H1 (cell line): ENCODE measurements around the gene JTB. TPM values are rescaled to one million over a fixed set of nuclear protein-coding genes. Genes with fewer than 3 reads are reported as not detected.
"Not testable (repeated sequence)": the region's sequence is repeated elsewhere in the genome, so short reads cannot be mapped to it uniquely, and the experiment has no call there.

Experiments used
- CTCF ChIA-PET: fragments of 300-600 bp; sonication (Branson Sonifier 250); formaldehyde crosslinking; loops from one replicate; lab custom pipeline; 2021; ENCODE audit not compliant: partially characterized antibody; lab: Charles Lee
- POLR2A ChIA-PET: fragments of 300-600 bp; sonication (Branson Sonifier 250); formaldehyde crosslinking; loops from one replicate; lab custom pipeline; 2021; ENCODE audit warnings: inconsistent platforms; ENCODE audit not compliant: partially characterized antibody; lab: Charles Lee
- DNase-seq, 2 experiments: peaks; one replicate each; pipeline versions ENCODE4 v3.0.0 to v3.0.0-alpha.2; 2010 to 2022; ENCODE audit warnings: low spot score in 2 of 2, low read depth in 1 of 2, mixed read lengths in 1 of 2
- FAIRE-seq: peaks from 2 replicates; lab custom pipeline; 2011; peaks lifted over from hg19 to GRCh38; lab: Jason Lieb, UNC
- H2AFZ ChIP-seq: 2 replicates; pipeline ENCODE4 v1.8.1; 2012; ENCODE audit warnings: low read length, inconsistent platforms
- H2AK5ac ChIP-seq: 2 replicates; pipeline ENCODE4 v1.6.1; 2013; ENCODE audit warnings: low read depth, low read length
- H2BK120ac ChIP-seq: replicated peaks from 2 replicates; pipeline ENCODE3; 2013; ENCODE audit warnings: low read depth, low read length, inconsistent platforms
- H2BK12ac ChIP-seq: 2 replicates; pipeline ENCODE4 v1.6.1; 2013; ENCODE audit warnings: low read depth, low read length
- H2BK15ac ChIP-seq: 2 replicates; pipeline ENCODE4 v1.6.1; 2013; ENCODE audit warnings: low read length
- H2BK20ac ChIP-seq: 2 replicates; pipeline ENCODE4 v1.6.1; 2013; ENCODE audit warnings: low read length
- H2BK5ac ChIP-seq: 2 replicates; pipeline ENCODE4 v1.6.1; 2013; ENCODE audit warnings: low read depth, low read length
- H3K14ac ChIP-seq: 2 replicates; pipeline ENCODE4 v1.6.1; 2013; ENCODE audit warnings: inconsistent platforms; ENCODE audit not compliant: insufficient read length
- H3K18ac ChIP-seq: 2 replicates; pipeline ENCODE4 v1.6.1; 2013; ENCODE audit warnings: low read length; ENCODE audit errors: extremely low read depth
- H3K23ac ChIP-seq: 2 replicates; pipeline ENCODE4 v1.6.1; 2013; ENCODE audit warnings: inconsistent platforms; ENCODE audit not compliant: insufficient read length
- H3K23me2 ChIP-seq: 2 replicates; pipeline ENCODE4 v1.6.1; 2013; ENCODE audit warnings: low read depth, low read length
- H3K27ac ChIP-seq: 2 replicates; pipeline ENCODE4 v1.6.1; 2011; ENCODE audit warnings: low read depth, low read length, inconsistent platforms
- H3K27me3 ChIP-seq, 4 experiments: replicated peaks in 1 of 4; 1 replicate in 1 of 4; 2 replicates in 3 of 4; pipeline versions ENCODE4 v1.6.1 to v1.8.1; 2011 to 2013; ENCODE audit warnings: low read length in 3 of 4, mild to moderate bottlenecking in 3 of 4, inconsistent platforms in 2 of 4, mixed read lengths in 2 of 4, moderate library complexity in 1 of 4; ENCODE audit not compliant: control insufficient read depth in 3 of 4, insufficient read depth in 3 of 4; ENCODE audit errors: extremely low read depth in 1 of 4
- H3K36me3 ChIP-seq, 4 experiments: 2 replicates each; pipeline versions ENCODE4 v1.6.1 to v1.8.1; 2011 to 2013; ENCODE audit warnings: mild to moderate bottlenecking in 4 of 4, low read length in 3 of 4, moderate library complexity in 2 of 4, control low read depth in 1 of 4, inconsistent platforms in 1 of 4; ENCODE audit not compliant: insufficient read depth in 4 of 4, control insufficient read depth in 2 of 4
- H3K4ac ChIP-seq: replicated peaks from 2 replicates; pipeline ENCODE3; 2013; ENCODE audit warnings: low read length, low read depth, mixed read lengths, inconsistent platforms; ENCODE audit not compliant: insufficient read length
- H3K4me1 ChIP-seq, 4 experiments: replicated peaks in 1 of 4; 1 replicate in 1 of 4; 2 replicates in 3 of 4; pipeline versions ENCODE4 v1.6.1 to v1.8.1; 2011 to 2013; ENCODE audit warnings: low read length in 3 of 4, inconsistent platforms in 2 of 4, mixed read lengths in 1 of 4; ENCODE audit not compliant: insufficient read depth in 4 of 4, control insufficient read depth in 3 of 4
- H3K4me2 ChIP-seq, 2 experiments: 2 replicates each; pipeline versions ENCODE4 v1.6.1 to v1.8.1; 2011 to 2013; ENCODE audit warnings: low read depth in 2 of 2, low read length in 2 of 2, control low read depth in 1 of 2, inconsistent platforms in 1 of 2, mild to moderate bottlenecking in 1 of 2; ENCODE audit not compliant: insufficient read depth in 1 of 2
- H3K4me3 ChIP-seq, 4 experiments: fragments of 200-600, 300-600 bp in 1 of 4; sonication (generic), shearing (Covaris generic), sonication (Bioruptor Twin) in 1 of 4; 2 replicates each; pipeline versions ENCODE4 v1.5.1 to v1.8.1; 2011 to 2016; ENCODE audit warnings: low read length in 4 of 4, low read depth in 3 of 4, control low read depth in 2 of 4, inconsistent platforms in 2 of 4, mild to moderate bottlenecking in 2 of 4, mixed read lengths in 1 of 4, moderate library complexity in 1 of 4; ENCODE audit not compliant: insufficient read depth in 2 of 4; ENCODE audit errors: extremely low read depth in 1 of 4
- H3K56ac ChIP-seq: replicated peaks from 2 replicates; pipeline ENCODE3; 2013; ENCODE audit warnings: low read depth, mild to moderate bottlenecking, mixed read lengths, low read length, inconsistent platforms; ENCODE audit not compliant: insufficient read length
- H3K79me1 ChIP-seq: 2 replicates; pipeline ENCODE4 v1.6.1; 2013; ENCODE audit warnings: low read depth, low read length, control low read depth
- H3K79me2 ChIP-seq, 2 experiments: 2 replicates each; pipeline versions ENCODE4 v1.6.1 to v1.8.1; 2012 to 2013; ENCODE audit warnings: low read length in 2 of 2, mild to moderate bottlenecking in 2 of 2, inconsistent platforms in 1 of 2; ENCODE audit not compliant: insufficient read depth in 2 of 2, control insufficient read depth in 1 of 2
- H3K9ac ChIP-seq, 4 experiments: replicated peaks in 1 of 4; 1 replicate in 1 of 4; 2 replicates in 3 of 4; pipeline versions ENCODE4 v1.6.1 to v1.8.1; 2011 to 2013; ENCODE audit warnings: low read depth in 3 of 4, low read length in 3 of 4, control low read depth in 2 of 4, mild to moderate bottlenecking in 2 of 4, moderate library complexity in 2 of 4, inconsistent platforms in 1 of 4; ENCODE audit errors: extremely low read depth in 1 of 4
- H3K9me3 ChIP-seq, 2 experiments: 2 replicates each; pipeline versions ENCODE4 v1.6.1 to v1.8.1; 2012 to 2013; ENCODE audit warnings: mild to moderate bottlenecking in 2 of 2, moderate library complexity in 2 of 2, control low read depth in 1 of 2, inconsistent platforms in 1 of 2, low read depth in 1 of 2, low read length in 1 of 2, mixed read lengths in 1 of 2; ENCODE audit not compliant: insufficient read depth in 2 of 2
- H4K20me1 ChIP-seq, 2 experiments: replicated peaks in 1 of 2; 2 replicates each; pipeline versions ENCODE3 to v1.8.1; 2011 to 2013; ENCODE audit warnings: inconsistent platforms in 2 of 2, low read length in 2 of 2, mild to moderate bottlenecking in 1 of 2; ENCODE audit not compliant: insufficient read depth in 2 of 2, control insufficient read depth in 1 of 2
- H4K5ac ChIP-seq: 2 replicates; pipeline ENCODE4 v1.6.1; 2013; ENCODE audit warnings: low read length, low read depth, mixed read lengths, inconsistent platforms; ENCODE audit not compliant: insufficient read length
- H4K8ac ChIP-seq: 2 replicates; pipeline ENCODE4 v1.8.0; 2013; ENCODE audit warnings: mild to moderate bottlenecking, moderate library complexity, low read length, inconsistent platforms; ENCODE audit not compliant: insufficient read depth; ENCODE audit errors: extremely low read depth
- H4K91ac ChIP-seq: replicated peaks from 2 replicates; pipeline ENCODE3; 2013; ENCODE audit warnings: low read length, mixed read lengths, inconsistent platforms; ENCODE audit not compliant: insufficient read length
- BACH1 ChIP-seq: IDR thresholded peaks from 2 replicates; pipeline ENCODE4 v1.6.1; 2012; ENCODE audit warnings: low read length, improper control_type of control experiment
- EGR1 ChIP-seq: IDR thresholded peaks from 2 replicates; pipeline ENCODE4 v1.6.1; 2011; ENCODE audit warnings: low read depth, low read length, borderline replicate concordance
- EZH2 ChIP-seq: fragments of 200-600 bp; sonication (generic); IDR thresholded peaks from 2 replicates; pipeline ENCODE4 v1.7.1; 2012; ENCODE audit warnings: low read depth, mild to moderate bottlenecking, moderate library complexity, low read length, inconsistent platforms; ENCODE audit not compliant: severe bottlenecking
- KDM4A ChIP-seq: IDR thresholded peaks from one replicate; pipeline ENCODE4 v1.7.1; 2012; ENCODE audit warnings: low read depth, mild to moderate bottlenecking, moderate library complexity, low read length, inconsistent platforms; ENCODE audit not compliant: severe bottlenecking
- POLR2A ChIP-seq, 2 experiments: IDR thresholded peaks; 1 replicate in 1 of 2; 2 replicates in 1 of 2; pipeline ENCODE4 v1.6.1; 2011; ENCODE audit warnings: low read depth in 2 of 2, low read length in 2 of 2, mild to moderate bottlenecking in 2 of 2; ENCODE audit errors: control extremely low read depth in 1 of 2
- RNF2 ChIP-seq: fragments of 200-900, 300-1000 bp; sonication (generic); IDR thresholded peaks from 2 replicates; pipeline ENCODE4 v1.7.1; 2016; ENCODE audit warnings: borderline replicate concordance, low read depth, mild to moderate bottlenecking, antibody characterized with exemption, low read length; ENCODE audit not compliant: poor library complexity, severe bottlenecking; ENCODE audit errors: missing control alignments
- SAP30 ChIP-seq: fragments of 300-600 bp; sonication (generic); IDR thresholded peaks from 2 replicates; pipeline ENCODE4 v1.7.1; 2012; ENCODE audit warnings: low read length, moderate library complexity, mild to moderate bottlenecking, inconsistent platforms; ENCODE audit not compliant: insufficient read depth, insufficient replicate concordance
- SP1 ChIP-seq: IDR thresholded peaks from 2 replicates; pipeline ENCODE4 v1.6.1; 2011; ENCODE audit warnings: low read depth, low read length
- WGBS, 2 experiments: shearing (Covaris generic) in 1 of 2; methylation state at CpG; one replicate each; pipeline versions ENCODE4 v1.1.6 to v1.1.7; 2013 to 2015; ENCODE audit warnings: low lambda C conversion rate in 2 of 2, mixed read lengths in 2 of 2, inconsistent platforms in 1 of 2, low coverage in 1 of 2, missing lambda C conversion rate in 1 of 2; ENCODE audit not compliant: insufficient replicate concordance in 2 of 2, insufficient coverage in 1 of 2, insufficient read length in 1 of 2; ENCODE audit errors: extremely low coverage in 1 of 2, missing lambda C conversion rate in 1 of 2; 5-methylcytosine and 5-hydroxymethylcytosine counted together
- polyA plus RNA-seq, 7 experiments: library from polyadenylated mRNA; depleted of rRNA in 3 of 7; stranded (reverse) in 5 of 7; unstranded in 2 of 7; fragments of >200 nt in 5 of 7; fragments of 200-250 nt in 2 of 7; gene quantifications; 1 replicate in 5 of 7; 2 replicates in 1 of 7; 4 replicates in 1 of 7; pipeline versions ENCODE4 v1.2.1 to v1.2.3, GENCODE V29; 2011 to 2013; ENCODE audit warnings: missing spikeins in 2 of 7, mixed read lengths in 2 of 7
- total RNA-seq: library from RNA; stranded (reverse); fragmentation: NEBNext Ultra II Directional; extraction: Animal tissue kit (Norgen Biotek cat#: 25700); gene quantifications from 2 replicates; pipeline ENCODE4 v1.2.1, GENCODE V29; 2021

JTB gene
- total and polyA plus RNA-seq, 2 of the 8 experiments (the other 6 are each of a cell fraction or from before 2014, with no cell fraction given) = 91.1 to 122 TPM

DNA sequence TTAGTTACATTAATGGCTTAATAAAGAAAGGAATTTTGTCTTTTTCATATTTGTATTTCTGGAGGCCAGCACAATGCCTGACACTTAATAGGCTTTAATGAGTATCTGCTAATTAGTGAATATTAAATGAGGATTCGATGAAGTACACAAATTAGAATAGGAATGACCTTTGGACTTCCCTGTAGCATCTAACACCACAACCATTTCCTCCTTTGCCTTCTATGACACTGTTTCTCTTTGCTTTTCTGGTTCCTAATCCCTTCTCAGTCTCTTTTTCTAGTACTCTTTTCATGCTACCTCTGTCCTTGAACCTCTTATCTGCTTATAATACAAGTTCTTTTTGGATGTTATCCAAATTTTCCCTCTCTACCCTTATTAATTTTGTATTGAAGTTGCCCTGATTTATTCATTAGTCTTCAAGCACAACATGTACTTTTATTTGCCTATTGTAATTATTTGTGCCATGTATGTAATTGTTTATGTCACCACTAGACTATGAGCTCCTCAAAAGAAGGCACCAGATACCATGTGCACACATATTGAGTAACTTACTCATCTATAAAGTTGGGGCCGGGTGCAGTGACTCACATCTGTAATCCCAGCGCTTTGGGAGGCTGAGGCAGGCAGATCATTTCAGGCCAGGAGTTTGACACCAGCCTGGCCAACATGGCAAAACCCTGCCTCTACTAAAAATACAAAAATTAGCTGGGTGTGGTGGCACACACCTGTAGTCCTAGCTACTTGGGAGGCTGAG is 36.9 kb upstream of the JTB start (continued):
- TF ChIP-seq POLR2A (IDR thresholded peaks at IDR 0.05; ENCODE audit: control extremely low read depth in 1 of 2, low read depth in 2 of 2, low read length in 2 of 2) (no peak), EZH2 (no peak), BACH1 (no peak), SP1 (no peak), EGR1 (no peak), RNF2 (no peak), SAP30 (no peak), KDM4A (no peak)

DNA sequence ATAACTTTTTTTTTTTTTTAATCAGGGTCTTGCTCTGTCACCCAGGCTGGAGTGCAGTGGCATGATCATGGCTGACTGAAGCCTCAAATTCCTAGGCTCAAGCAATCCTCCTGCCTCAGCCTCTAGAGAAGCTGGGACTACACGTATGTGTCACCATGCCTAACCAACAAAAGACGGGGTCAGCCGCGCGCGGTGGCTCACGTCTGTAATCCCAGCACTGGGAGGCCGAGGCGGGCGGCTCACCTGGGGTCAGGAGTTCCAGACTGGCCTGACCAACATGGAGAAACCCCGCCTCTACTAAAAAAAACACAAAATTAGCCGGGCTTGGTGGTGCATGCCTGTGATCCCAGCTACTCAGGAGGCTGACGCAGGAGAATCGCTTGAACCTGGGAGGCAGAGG is 35.1 kb upstream of the JTB start:
- 96% methylated on average over 14 of the region's 14 CpGs; no CpG with 5 or more reads in 1 of the 2 experiments for WGBS, 2 experiments

More for the DNA sequence above, 35.1 kb upstream of the JTB start:
- not testable (repeated sequence) for H3K23me2 ChIP-seq, H3K4me2 ChIP-seq, H3K23ac ChIP-seq, H3K27ac ChIP-seq, H3K56ac ChIP-seq, H3K18ac ChIP-seq, H2BK5ac ChIP-seq, DNase-seq, H3K4ac ChIP-seq, H3K4me1 ChIP-seq, H3K9ac ChIP-seq, H2AFZ ChIP-seq, H2AK5ac ChIP-seq, H4K8ac ChIP-seq, H3K27me3 ChIP-seq, FAIRE-seq, H3K4me3 ChIP-seq, H2BK12ac ChIP-seq, H3K79me1 ChIP-seq, H3K9me3 ChIP-seq, H4K91ac ChIP-seq, H3K14ac ChIP-seq, H4K5ac ChIP-seq, H4K20me1 ChIP-seq, H2BK15ac ChIP-seq, H2BK120ac ChIP-seq, H2BK20ac ChIP-seq, H3K36me3 ChIP-seq, H3K79me2 ChIP-seq
- ChIA-PET CTCF (interaction anchor here (0.7 kb wide), 1 partner anchor 179 kb away, joined by 3 read pairs; no protein-coding TSS in a partner anchor), POLR2A (interaction anchor here (0.6 to 1.9 kb wide), 3 partner anchors 14 to 35 kb away, joined by 3 to 13 read pairs (median 3); partner anchors contain the start of genes JTB and RPS27)
